Neutrophil (primary cell): ENCODE data around the gene CNTD1.
"Not testable (repeated sequence)": the region's sequence is repeated elsewhere in the genome, so short reads cannot be mapped to it uniquely, and the experiment has no call there.

Experiments used
- H3K27ac ChIP-seq: fragments of 200-600 bp; sonication (generic); 2 replicates; pipeline ENCODE4 v1.5.1; 2016; ENCODE audit warnings: mild to moderate bottlenecking, moderate library complexity
- H3K27me3 ChIP-seq: fragments of 200-600 bp; sonication (generic); 2 replicates; pipeline ENCODE4 v1.6.0; 2016; ENCODE audit warnings: mild to moderate bottlenecking
- H3K36me3 ChIP-seq: fragments of 200-600 bp; sonication (generic); 2 replicates; pipeline ENCODE4 v1.5.1; 2017
- H3K4me1 ChIP-seq, 2 experiments: fragments of 200-600 bp in 1 of 2; sonication (generic) in 1 of 2; 1 replicate in 1 of 2; 2 replicates in 1 of 2; pipeline versions ENCODE4 v1.5.1 to v1.6.1; 2013 to 2016; ENCODE audit warnings: low read depth in 1 of 2, low read length in 1 of 2, mild to moderate bottlenecking in 1 of 2, moderate library complexity in 1 of 2; ENCODE audit not compliant: control insufficient read depth in 1 of 2, insufficient read depth in 1 of 2
- H3K4me3 ChIP-seq, 2 experiments: fragments of 200-600 bp in 1 of 2; sonication (generic) in 1 of 2; 1 replicate in 1 of 2; 2 replicates in 1 of 2; pipeline ENCODE4 v1.5.1; 2013 to 2016; ENCODE audit warnings: low read depth in 1 of 2, low read length in 1 of 2, mild to moderate bottlenecking in 1 of 2, moderate library complexity in 1 of 2
- H3K9me3 ChIP-seq: fragments of 200-600 bp; sonication (generic); 2 replicates; pipeline ENCODE4 v1.5.1; 2016
- TF ChIP-seq, protein P1 (sequence below): fragments of 200-600 bp; sonication (generic); IDR thresholded peaks from 2 replicates; pipeline ENCODE4 v1.5.1; 2016; ENCODE audit warnings: antibody characterized with exemption

The CNTD1 gene

DNA sequence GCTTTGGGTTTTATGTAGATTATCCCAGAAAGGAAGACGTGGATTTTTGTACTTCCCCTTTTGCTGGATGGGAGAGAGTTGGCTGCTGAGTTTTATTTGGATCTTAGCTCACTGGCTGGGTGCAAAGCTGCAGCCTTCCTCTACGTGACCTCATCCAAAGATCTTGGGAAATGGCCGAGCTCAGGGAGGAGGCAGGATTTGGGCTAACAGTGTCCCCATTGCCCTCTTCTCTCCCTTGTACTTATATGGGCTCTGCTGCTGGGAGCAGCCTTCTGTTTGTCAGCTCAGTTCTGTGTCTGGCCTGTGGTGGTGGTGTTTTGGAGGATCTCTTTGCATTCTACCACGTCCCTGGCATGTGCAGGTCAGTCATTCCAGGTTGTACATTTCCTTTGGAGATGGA lies 54.3 kb downstream of the CNTD1 start:
- H3K27ac ChIP-seq = no peak overlapping the region
- no peaks in the 10 kb centered on the region for H3K9me3 ChIP-seq
- no peak overlapping the region for H3K4me3 ChIP-seq
- no peaks in the 10 kb centered on the region for H3K36me3 ChIP-seq
- H3K4me1 ChIP-seq = peaks cover 8 to 14% of the 10 kb centered on the region in 2 experiments
- no peaks in the 10 kb centered on the region for H3K27me3 ChIP-seq
- TF ChIP-seq, protein P1, sequence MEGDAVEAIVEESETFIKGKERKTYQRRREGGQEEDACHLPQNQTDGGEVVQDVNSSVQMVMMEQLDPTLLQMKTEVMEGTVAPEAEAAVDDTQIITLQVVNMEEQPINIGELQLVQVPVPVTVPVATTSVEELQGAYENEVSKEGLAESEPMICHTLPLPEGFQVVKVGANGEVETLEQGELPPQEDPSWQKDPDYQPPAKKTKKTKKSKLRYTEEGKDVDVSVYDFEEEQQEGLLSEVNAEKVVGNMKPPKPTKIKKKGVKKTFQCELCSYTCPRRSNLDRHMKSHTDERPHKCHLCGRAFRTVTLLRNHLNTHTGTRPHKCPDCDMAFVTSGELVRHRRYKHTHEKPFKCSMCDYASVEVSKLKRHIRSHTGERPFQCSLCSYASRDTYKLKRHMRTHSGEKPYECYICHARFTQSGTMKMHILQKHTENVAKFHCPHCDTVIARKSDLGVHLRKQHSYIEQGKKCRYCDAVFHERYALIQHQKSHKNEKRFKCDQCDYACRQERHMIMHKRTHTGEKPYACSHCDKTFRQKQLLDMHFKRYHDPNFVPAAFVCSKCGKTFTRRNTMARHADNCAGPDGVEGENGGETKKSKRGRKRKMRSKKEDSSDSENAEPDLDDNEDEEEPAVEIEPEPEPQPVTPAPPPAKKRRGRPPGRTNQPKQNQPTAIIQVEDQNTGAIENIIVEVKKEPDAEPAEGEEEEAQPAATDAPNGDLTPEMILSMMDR = no peak

DNA sequence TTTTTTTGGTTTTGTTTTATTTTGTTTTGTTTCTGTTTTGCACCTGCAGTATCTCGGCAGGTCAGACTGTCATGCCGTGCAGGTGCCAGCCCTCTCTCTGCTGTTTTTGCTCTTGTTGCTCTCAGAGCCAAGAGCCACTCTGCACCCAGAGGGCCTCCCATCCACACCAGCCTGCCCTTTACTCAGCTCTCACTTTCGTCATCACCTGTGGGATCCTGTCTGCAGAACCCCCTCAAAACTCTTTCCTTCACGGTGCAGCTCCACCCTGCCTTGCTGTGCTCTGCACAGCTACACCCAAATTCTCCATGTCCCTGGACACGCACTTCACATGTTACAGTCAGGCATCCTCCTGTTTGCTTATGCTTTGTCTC lies 54.9 kb downstream of the CNTD1 start:
- TF ChIP-seq, protein P1 = no peak
- no peaks in the 10 kb centered on the region for H3K36me3 ChIP-seq
- no peak overlapping the region for H3K4me3 ChIP-seq
- peaks cover 8 to 11% of the 10 kb centered on the region in 2 experiments for H3K4me1 ChIP-seq
- no peaks in the 10 kb centered on the region for H3K9me3 ChIP-seq
- H3K27ac ChIP-seq = no peak overlapping the region
- no peaks in the 10 kb centered on the region for H3K27me3 ChIP-seq

DNA sequence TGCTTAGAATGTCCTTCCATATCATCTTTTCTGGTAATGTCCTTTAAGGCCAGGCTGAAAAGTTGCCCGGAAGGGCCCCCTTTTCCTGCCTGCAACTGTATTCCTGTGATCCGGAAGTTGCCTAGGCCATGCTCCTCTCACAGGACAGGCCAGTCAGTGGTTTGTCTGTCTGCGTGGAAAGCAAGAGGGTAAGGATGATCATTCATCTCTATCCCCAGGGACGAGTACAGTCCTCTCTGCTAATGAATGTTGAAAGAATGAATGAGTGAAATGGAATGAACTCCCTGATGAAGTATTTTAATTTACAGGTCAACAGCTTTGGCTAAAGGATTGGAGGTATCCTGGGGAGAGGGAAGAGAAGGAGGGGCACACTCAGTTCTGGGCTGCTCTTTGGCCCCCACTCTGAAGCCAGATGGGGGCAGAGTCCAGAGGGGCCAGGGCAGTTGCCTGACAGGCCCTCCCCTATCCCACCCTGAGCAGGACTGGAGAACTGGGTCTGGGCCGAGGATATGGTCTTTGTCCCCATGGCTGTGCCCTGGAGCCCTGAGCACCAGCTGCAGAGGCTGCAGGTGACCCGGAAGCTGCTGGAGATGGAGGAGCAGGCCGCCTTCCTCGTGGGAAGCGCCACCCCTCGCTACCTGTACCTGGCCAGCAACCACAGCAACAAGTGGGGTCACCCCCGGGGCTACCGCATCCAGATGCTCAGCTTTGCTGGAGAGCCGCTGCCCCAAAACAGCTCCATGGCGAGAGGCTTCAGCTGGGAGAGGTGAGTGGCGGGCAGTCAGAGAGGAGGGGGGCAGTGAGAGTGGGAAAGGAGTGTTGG lies 55.5 kb downstream of the CNTD1 start:
- H3K9me3 ChIP-seq = no peaks in the 10 kb centered on the region
- TF ChIP-seq, protein P1 = no peak
- H3K4me1 ChIP-seq = peaks cover 8 to 11% of the 10 kb centered on the region in 2 experiments
- H3K4me3 ChIP-seq = no peak overlapping the region
- no peak overlapping the region for H3K27ac ChIP-seq
- no peaks in the 10 kb centered on the region for H3K36me3 ChIP-seq
- no peaks in the 10 kb centered on the region for H3K27me3 ChIP-seq

DNA sequence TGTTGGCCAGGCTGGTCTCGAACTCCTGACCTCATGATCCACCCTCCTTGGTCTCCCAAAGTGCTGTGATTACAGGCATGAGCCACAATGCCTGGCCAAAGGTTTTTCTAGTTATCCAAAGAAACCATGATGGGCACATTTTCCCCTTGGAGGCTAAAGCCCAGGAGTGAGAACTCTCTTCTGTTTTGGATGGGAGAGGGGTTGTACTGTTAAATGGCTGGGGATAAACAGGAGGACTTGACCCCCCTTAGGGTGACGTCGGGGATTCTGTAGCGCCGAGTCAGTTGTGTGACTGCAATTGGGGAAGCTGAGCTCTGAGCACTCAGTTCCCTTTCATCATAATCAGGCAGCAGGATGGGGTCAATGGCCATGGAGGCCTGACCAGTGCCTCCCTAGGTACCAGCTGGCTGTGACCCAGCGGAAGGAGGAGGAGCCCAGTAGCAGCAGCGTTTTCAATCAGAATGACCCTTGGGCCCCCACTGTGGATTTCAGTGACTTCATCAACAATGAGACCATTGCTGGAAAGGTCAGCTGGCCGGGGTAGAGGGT lies 56.5 kb downstream of the CNTD1 start:
- Histone ChIP-seq H3K27me3 (no peaks in the 10 kb centered on the region), H3K9me3 (no peaks in the 10 kb centered on the region), H3K4me3 (no peak overlapping the region), H3K4me1 (peaks cover 8 to 11% of the 10 kb centered on the region in 2 experiments), H3K27ac (peak overlapping the region; percentile 44), H3K36me3 (no peaks in the 10 kb centered on the region)
- TF ChIP-seq, protein P1 = no peak

DNA sequence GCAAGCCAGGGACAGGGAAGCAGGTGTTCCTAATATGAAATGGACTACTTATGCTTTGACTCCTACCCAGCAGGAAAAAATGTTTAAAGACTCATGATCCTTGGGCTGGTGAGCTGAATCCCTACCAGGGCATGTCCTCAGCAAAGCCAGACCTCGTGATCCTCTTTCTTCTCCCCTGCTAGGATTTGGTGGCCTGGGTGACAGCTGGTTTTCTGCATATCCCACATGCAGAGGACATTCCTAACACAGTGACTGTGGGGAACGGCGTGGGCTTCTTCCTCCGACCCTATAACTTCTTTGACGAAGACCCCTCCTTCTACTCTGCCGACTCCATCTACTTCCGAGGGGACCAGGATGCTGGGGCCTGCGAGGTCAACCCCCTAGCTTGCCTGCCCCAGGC lies 57.4 kb downstream of the CNTD1 start:
- not testable (repeated sequence) for H3K27me3 ChIP-seq, H3K4me3 ChIP-seq, H3K27ac ChIP-seq, H3K9me3 ChIP-seq, H3K36me3 ChIP-seq
- H3K4me1 ChIP-seq = peaks cover 8 to 11% of the 10 kb centered on the region in 2 experiments

DNA sequence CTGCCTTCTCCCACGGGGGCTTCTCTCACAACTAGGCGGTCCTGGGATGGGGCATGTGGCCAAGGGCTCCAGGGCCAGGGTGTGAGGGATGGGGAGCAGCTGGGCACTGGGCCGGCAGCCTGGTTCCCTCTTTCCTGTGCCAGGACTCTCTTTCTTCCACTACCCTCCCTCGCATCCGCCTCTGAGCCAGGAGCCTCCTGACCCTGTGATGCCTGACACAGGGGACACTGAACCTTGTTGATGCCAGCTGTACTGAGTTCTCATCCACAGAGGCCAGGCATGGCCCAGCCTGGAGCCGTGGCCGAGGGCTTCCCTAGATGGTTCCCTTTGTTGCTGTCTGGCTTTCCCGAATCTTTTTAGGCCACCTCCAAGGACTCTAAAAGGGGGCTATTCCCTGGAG lies 57.9 kb downstream of the CNTD1 start:
- not testable (repeated sequence) for H3K9me3 ChIP-seq, H3K36me3 ChIP-seq, H3K4me3 ChIP-seq, H3K27me3 ChIP-seq, H3K27ac ChIP-seq
- peaks cover 8 to 11% of the 10 kb centered on the region in 2 experiments for H3K4me1 ChIP-seq
